ENCODE results near the gene C4orf54. TPM values are rescaled to one million over a fixed set of nuclear protein-coding genes. Genes with fewer than 3 reads are reported as not detected.

C4orf54 gene
- total RNA-seq, 1 donor from 2014 or later = not detected

DNA sequence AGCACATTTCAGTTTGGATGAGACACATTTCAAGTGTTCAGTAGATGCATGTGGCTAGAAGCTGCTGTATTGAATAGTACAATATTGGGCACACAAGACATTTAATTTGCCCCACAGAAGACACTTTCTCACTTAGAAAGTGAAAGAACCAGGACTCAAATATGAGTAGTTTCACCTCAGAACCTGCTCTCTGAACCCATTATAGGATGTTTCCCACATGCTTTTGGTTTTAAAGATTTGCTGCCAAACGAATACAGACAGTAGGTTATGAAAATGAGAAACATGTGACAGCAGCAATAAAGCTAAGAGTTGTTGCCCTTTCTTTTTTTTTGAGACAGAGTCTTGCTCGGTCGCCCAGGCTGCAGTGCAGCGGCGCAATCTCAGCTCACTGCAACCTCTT, 32.3 kb downstream of the C4orf54 start:
- Mint-ChIP-seq H3K27ac (no peak overlapping the region), H3K27me3 (no peaks in the 10 kb centered on the region), H3K36me3 (ENCODE audit: low read depth) (no peaks in the 10 kb centered on the region), H3K4me1 (peaks cover 10% of the 10 kb centered on the region), H3K4me3 (no peak overlapping the region), H3K9me3 (no peaks in the 10 kb centered on the region)
- DNase-seq = no peak
- intact Hi-C loops (cut with micrococcal nuclease) = no loop called here

DNA sequence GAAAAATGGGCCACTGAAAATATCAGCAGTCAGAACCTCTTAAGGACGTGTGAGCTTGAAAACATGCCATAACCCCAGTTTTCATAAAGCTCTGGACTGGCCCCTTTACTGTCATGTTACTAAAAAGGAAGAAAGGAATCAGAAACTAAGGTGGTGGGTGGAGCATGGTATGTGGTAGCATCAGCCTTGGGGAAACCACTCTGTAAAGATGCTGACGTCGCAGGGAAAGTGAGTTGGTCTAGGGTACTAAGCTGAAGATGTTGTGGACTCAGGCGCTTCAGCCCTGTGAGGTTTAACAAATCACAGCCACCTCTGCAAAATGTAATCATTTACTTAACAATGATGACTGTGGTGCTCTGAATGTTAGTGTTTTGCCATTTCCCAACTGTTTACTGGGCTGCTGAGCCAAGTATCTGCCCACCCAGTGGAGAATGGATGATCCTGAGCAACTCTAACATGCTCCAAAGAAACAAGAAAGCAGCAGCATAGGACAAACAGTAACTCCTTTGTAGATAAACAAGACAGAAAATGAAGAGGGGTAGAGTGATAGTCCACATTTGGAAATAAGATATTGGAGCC, 33.4 kb downstream of the C4orf54 start:
- Mint-ChIP-seq H3K9me3 (no peaks in the 10 kb centered on the region), H3K4me1 (peaks cover 2% of the 10 kb centered on the region), H3K4me3 (no peak overlapping the region), H3K27ac (no peak overlapping the region), H3K36me3 (ENCODE audit: low read depth) (no peaks in the 10 kb centered on the region), H3K27me3 (peaks cover 3% of the 10 kb centered on the region)
- intact Hi-C loops (cut with micrococcal nuclease) = no loop called here
- peak; percentile 65 for DNase-seq

DNA sequence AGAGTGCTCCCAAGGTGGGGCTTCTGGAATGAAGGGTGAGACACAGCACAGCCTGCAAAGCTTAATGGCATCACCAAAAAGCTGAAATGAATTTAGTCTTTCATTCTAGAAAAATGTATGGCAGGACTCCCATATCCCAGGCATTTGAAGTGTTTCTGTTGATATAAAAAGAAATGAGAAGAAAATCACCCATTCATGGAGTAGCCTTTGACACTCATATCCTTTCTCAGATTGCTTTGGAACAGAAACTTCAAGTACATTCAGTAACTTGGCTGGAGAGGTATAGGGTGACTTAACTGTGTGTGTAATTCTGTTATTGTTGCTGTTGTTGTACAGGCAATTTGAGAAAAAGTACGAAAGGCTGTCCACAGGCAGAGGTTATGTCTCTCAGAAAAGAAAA, 35.3 kb downstream of the C4orf54 start:
- no peak overlapping the region for H3K4me3 Mint-ChIP-seq
- no peak overlapping the region for H3K27ac Mint-ChIP-seq

GRCh38 chr4:99617374-99617773, 40.3 kb downstream of the C4orf54 start:
- intact Hi-C loops (cut with micrococcal nuclease) = no loop called here
- H3K4me3 Mint-ChIP-seq = no peak overlapping the region

More for the DNA sequence above, 35.3 kb downstream of the C4orf54 start:
- H3K4me1 Mint-ChIP-seq = peaks cover 2% of the 10 kb centered on the region
- no peak for DNase-seq
- no peaks in the 10 kb centered on the region for H3K9me3 Mint-ChIP-seq
- H3K27me3 Mint-ChIP-seq = peaks cover 9% of the 10 kb centered on the region
- intact Hi-C loops (cut with micrococcal nuclease) = no loop called here
- no peaks in the 10 kb centered on the region for H3K36me3 Mint-ChIP-seq (ENCODE audit: low read depth)

DNA sequence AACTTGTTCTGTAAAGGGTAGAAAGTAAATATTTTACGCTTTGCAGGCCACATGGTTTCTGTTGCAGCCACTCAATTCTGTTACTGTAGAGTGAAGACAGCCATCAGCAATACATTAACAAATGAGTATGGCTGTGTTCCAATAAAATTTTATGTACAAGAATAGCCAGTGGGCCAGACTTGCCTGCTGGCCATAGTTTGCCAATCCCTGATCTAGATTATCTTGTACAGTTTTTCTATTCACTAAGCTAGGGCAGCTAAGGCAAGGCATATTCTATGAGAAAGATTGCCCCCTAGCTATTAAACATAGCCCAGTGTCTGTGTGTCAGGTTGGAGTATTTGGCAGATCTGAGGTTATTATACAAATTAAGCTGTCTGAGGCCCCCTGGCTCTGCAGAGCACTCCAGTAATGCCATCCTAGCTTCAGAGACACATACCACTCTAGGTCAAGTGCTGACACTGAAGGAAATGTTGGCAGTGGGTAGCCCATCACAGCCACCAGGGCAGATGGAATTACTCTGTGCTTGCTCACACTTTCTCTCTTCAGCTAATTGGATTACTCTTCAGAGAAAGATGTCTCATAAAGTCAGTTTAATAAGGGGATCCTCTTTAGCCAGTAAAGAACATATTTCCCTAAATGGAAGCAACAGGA, 42.3 kb downstream of the C4orf54 start:
- Mint-ChIP-seq H3K4me1 (no peaks in the 10 kb centered on the region), H3K36me3 (ENCODE audit: low read depth) (no peaks in the 10 kb centered on the region), H3K27ac (no peak overlapping the region), H3K27me3 (peaks cover 14% of the 10 kb centered on the region), H3K4me3 (no peak overlapping the region), H3K9me3 (no peaks in the 10 kb centered on the region)
- intact Hi-C loops (cut with micrococcal nuclease) = no loop called here
- DNase-seq = no peak

More at GRCh38 chr4:99617374-99617773, 40.3 kb downstream of the C4orf54 start:
- H3K27me3 Mint-ChIP-seq = peaks cover 9% of the 10 kb centered on the region
- DNase-seq = no peak
- H3K4me1 Mint-ChIP-seq = no peaks in the 10 kb centered on the region
- H3K9me3 Mint-ChIP-seq = no peaks in the 10 kb centered on the region
- H3K27ac Mint-ChIP-seq = no peak overlapping the region
- no peaks in the 10 kb centered on the region for H3K36me3 Mint-ChIP-seq (ENCODE audit: low read depth)

- intact Hi-C loops (cut with micrococcal nuclease) = no loop called here
- H3K4me3 Mint-ChIP-seq = no peak overlapping the region
- H3K9me3 Mint-ChIP-seq = no peaks in the 10 kb centered on the region
- no peaks in the 10 kb centered on the region for H3K4me1 Mint-ChIP-seq
- no peaks in the 10 kb centered on the region for H3K36me3 Mint-ChIP-seq (ENCODE audit: low read depth)
- no peak for DNase-seq
- peaks cover 12% of the 10 kb centered on the region for H3K27me3 Mint-ChIP-seq
- no peak overlapping the region for H3K27ac Mint-ChIP-seq
Measured at GRCh38 chr4:99614491-99614890, 43.1 kb downstream of the C4orf54 start.

GRCh38 chr4:99612704-99613103, 44.9 kb downstream of the C4orf54 start:
- H3K4me1 Mint-ChIP-seq = no peaks in the 10 kb centered on the region
- no peaks in the 10 kb centered on the region for H3K36me3 Mint-ChIP-seq (ENCODE audit: low read depth)
- H3K9me3 Mint-ChIP-seq = no peaks in the 10 kb centered on the region
- peaks cover 8% of the 10 kb centered on the region for H3K27me3 Mint-ChIP-seq
- no peak for DNase-seq
- H3K27ac Mint-ChIP-seq = no peak overlapping the region
- intact Hi-C loops (cut with micrococcal nuclease) = no loop called here
- H3K4me3 Mint-ChIP-seq = no peak overlapping the region

- no peak overlapping the region for H3K4me3 Mint-ChIP-seq
- H3K27ac Mint-ChIP-seq = no peak overlapping the region
- intact Hi-C loops (cut with micrococcal nuclease) = no loop called here
- peaks cover 8% of the 10 kb centered on the region for H3K27me3 Mint-ChIP-seq
- DNase-seq = no peak
- no peaks in the 10 kb centered on the region for H3K36me3 Mint-ChIP-seq (ENCODE audit: low read depth)
- no peaks in the 10 kb centered on the region for H3K9me3 Mint-ChIP-seq
- H3K4me1 Mint-ChIP-seq = no peaks in the 10 kb centered on the region
Measured at GRCh38 chr4:99612281-99612680, 45.3 kb downstream of the C4orf54 start.

GRCh38 chr4:99610605-99611175, 46.9 kb downstream of the C4orf54 start:
- DNase-seq = no peak
- intact Hi-C loops (cut with micrococcal nuclease) = no loop called here
- H3K27me3 Mint-ChIP-seq = peaks cover 10% of the 10 kb centered on the region
- H3K4me1 Mint-ChIP-seq = no peaks in the 10 kb centered on the region
- no peaks in the 10 kb centered on the region for H3K9me3 Mint-ChIP-seq
- H3K36me3 Mint-ChIP-seq (ENCODE audit: low read depth) = no peaks in the 10 kb centered on the region
- H3K27ac Mint-ChIP-seq = no peak overlapping the region
- no peak overlapping the region for H3K4me3 Mint-ChIP-seq

DNA sequence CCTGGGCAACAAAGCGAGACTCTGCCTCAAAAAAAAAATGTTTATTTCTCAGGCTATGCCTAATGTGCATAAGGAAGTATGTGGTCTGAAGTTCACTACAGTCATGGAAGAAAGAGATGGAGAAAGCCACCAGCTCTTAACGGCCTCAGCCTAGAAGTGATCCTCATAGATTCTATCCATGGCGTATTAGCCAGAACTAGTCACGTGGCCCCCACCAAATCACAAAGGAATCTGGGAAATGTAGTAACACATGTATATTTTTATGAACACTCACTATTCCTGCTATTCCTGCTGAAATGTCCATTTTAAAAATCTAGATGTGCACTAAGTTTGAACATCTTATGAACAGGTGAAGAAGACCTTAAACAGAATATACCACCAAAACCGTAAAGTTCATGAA, 49.2 kb downstream of the C4orf54 start:
- no peak overlapping the region for H3K4me3 Mint-ChIP-seq
- intact Hi-C loops (cut with micrococcal nuclease) = no loop called here
- no peaks in the 10 kb centered on the region for H3K9me3 Mint-ChIP-seq
- H3K4me1 Mint-ChIP-seq = no peaks in the 10 kb centered on the region
- no peaks in the 10 kb centered on the region for H3K36me3 Mint-ChIP-seq (ENCODE audit: low read depth)
- no peak for DNase-seq
- no peak overlapping the region for H3K27ac Mint-ChIP-seq
- H3K27me3 Mint-ChIP-seq = peaks cover 20% of the 10 kb centered on the region

Other genes starting within 250 kb of the C4orf54 start
- gene ADH7, start 222.5 kb downstream of the C4orf54 start, total RNA-seq = not detected in 2 replicates
- not detected in 2 replicates for gene C4orf17, start 146.8 kb downstream of the C4orf54 start, total RNA-seq
- 7.4 and 8.6 TPM in 2 replicates for gene TRMT10A, start 93.8 kb downstream of the C4orf54 start, total RNA-seq
- gene MTTP, start 83.0 kb downstream of the C4orf54 start, total RNA-seq = not detected in 2 replicates
- 28.4 and 29.5 TPM in 2 replicates for gene DAPP1, start 159.0 kb upstream of the C4orf54 start, total RNA-seq
- gene LAMTOR3, start 236.6 kb upstream of the C4orf54 start, total RNA-seq = 28.0 and 32.8 TPM in 2 replicates

All from activated CD4-positive, alpha-beta T cell treated with anti-CD3 and anti-CD28 coated beads, Interleukin-2, amount 10 ng/mL, durations not matched to agents 24 days and 14 days (primary cell).